GM21619 (cell line): ENCODE results near the gene CHL1.

Experiments
- ATAC-seq: cut with Tn5 transposase; IDR thresholded peaks from one replicate; pipeline ENCODE4 v1.9.1; 2021; ENCODE audit not compliant: unreplicated experiment

The CHL1 gene

GRCh38 chr3:458124-458523, 261.6 kb downstream of the CHL1 start:
- no peak for ATAC-seq

DNA sequence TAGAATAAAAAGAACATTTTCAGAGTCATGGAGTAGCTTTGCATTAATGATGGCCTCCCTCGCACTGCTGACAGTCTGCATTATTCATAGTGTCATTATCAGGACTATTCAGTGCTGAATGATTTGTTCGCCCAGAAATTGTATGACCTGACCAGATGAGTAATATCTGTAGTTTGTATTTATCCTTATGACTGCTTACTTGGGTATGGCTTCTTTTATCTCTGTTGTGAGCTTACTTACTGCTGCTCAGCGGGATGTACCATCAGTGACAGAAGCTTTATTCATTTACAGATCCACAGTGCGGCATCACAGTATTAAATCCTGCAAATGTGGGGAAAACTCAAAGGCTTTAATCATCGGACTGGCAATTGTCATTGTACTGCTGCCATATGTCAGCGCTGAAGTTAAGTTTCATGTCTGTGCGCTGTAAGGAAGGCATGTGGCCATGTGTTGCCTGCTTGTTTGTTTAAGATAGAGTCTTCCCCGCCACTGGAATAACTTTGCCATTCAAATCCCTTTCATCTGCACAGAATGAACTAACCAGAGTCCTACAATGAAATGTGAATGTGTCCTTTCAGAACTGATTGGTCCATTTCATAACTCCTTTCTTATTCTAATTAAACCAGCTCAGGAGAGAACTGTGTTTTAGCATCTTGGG, 262.2 kb downstream of the CHL1 start:
- no peak for ATAC-seq
